ENCODE results near the gene DPP6. TPM values are rescaled to one million over a fixed set of nuclear protein-coding genes. Genes with fewer than 3 reads are reported as not detected.
"Not testable (repeated sequence)": the region's sequence is repeated elsewhere in the genome, so short reads cannot be mapped to it uniquely, and the experiment has no call there.

Gene DPP6
- total RNA-seq (ENCODE audit: low replicate concordance), result 0.39 and 0.90 TPM in 2 replicates

DNA sequence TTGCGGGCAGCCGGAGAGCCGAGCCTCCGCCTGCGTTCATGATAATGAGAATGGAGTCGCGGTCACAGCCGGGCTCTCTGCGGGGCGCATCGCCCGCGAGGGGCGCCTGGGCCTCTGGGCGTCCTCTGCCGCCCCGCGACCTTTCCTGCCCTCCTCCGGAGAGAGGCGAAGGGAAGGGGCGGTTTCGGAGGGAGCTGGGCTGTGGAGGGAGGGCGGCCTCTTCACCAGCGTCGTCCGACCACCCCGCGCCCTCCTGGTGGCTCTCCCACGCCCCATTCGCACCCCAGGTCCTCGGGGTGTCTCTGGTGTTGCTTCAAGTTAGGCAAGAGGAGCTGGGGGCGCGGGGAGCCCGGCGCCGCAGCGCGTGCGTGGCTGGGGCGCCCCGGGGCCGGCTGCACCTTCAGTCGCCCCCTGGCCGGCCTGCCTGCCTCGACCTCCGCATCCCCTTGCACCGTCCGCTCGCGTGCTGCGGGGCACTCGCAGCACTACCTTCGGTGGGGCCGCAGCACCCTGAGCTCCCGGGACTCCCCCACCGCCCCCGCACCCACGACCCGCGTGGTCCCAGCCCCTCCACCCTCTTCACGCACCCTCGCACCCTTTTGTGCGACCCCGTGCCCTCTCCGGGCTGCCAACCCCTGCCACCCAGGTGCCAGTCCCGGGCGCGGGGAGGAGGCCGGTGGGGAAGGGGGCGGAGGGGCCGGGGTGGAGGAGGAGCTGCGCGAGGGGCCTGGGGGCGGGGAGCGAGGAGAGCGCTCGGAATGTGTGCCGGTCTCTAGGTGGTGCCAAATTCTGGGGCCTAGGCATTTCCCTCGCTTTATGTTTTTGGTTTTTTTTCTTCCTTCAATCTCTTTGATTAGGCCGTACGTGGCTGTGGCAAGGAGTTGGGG is at the start of gene DPP6:
Gene DPP6 (plus strand): TSS at position 756 of the 887 bp plus-strand sequence.
- H3K4me2 ChIP-seq, result peak within 1 kb of the TSS; percentile 87
- peak within 1 kb of the TSS; percentile 42 for H2AFZ ChIP-seq (replicated peaks)
- TF ChIP-seq EZH2phosphoT487 (IDR thresholded peaks at IDR 0.05), result peak; percentile 0

DNA sequence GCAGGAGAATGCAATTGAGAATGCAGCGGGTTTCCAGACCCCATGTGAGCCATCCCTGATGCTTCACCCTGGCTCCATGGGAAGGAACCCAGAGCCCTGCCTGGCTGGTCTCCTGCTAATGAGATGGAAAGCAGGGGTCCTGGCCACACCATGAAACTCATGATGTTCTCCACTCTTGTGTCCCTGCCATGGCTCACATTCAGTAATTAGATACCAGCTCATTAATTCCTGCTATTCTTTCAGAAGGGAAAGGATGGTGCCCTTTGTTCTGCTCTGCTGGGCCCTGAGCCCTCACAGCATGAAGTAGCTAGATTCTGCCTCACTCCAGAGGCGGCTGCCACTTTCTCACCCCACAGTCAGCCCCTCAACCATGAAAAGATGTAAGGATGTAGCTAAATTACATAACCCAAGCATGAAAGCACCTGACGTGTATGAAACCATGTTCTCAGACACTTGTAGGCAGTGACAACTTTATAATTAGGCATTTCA is 42.7 kb upstream of the DPP6 start:
- H3K4me3 ChIP-seq; H3K27ac Mint-ChIP-seq; H3K27me3 ChIP-seq; H3K4me2 ChIP-seq; H3K27ac ChIP-seq; H2AFZ ChIP-seq (replicated peaks); H3K4me1 Mint-ChIP-seq; H3K4me3 Mint-ChIP-seq; H3K36me3 ChIP-seq; H3F3A ChIP-seq (ENCODE audit: low read depth); H4K20me1 ChIP-seq (ENCODE audit: low read depth); H3K9me3 ChIP-seq (ENCODE audit: low read depth); H3K79me2 ChIP-seq (ENCODE audit: low read depth); H3K36me3 Mint-ChIP-seq; H3K9ac ChIP-seq; H3K27me3 Mint-ChIP-seq (ENCODE audit: insufficient read depth, low read depth); H3K4me1 ChIP-seq; H3K9me3 Mint-ChIP-seq: not testable (repeated sequence)
- DNase-seq (ENCODE audit: low spot score), result peak; percentile 2

More for the DNA sequence above, at the start of gene DPP6:
- not testable (repeated sequence) for H3K27ac ChIP-seq; H3K79me2 ChIP-seq (ENCODE audit: low read depth); H4K20me1 ChIP-seq (ENCODE audit: low read depth); H3K9me3 ChIP-seq (ENCODE audit: low read depth); H3K36me3 Mint-ChIP-seq; H3K9me3 Mint-ChIP-seq; H3K36me3 ChIP-seq; H3K27ac Mint-ChIP-seq; H3K27me3 Mint-ChIP-seq (ENCODE audit: insufficient read depth, low read depth); H3K4me1 ChIP-seq; H3F3A ChIP-seq (ENCODE audit: low read depth); H3K9ac ChIP-seq; H3K4me1 Mint-ChIP-seq
- DNase-seq (ENCODE audit: low spot score), result peak; percentile 33
- Histone ChIP-seq H3K4me3 (peak within 1 kb of the TSS; percentile 55), H3K27me3 (peaks cover 37% of the 10 kb centered on the region)
- peak within 1 kb of the TSS; percentile 83 for H3K4me3 Mint-ChIP-seq

DNA sequence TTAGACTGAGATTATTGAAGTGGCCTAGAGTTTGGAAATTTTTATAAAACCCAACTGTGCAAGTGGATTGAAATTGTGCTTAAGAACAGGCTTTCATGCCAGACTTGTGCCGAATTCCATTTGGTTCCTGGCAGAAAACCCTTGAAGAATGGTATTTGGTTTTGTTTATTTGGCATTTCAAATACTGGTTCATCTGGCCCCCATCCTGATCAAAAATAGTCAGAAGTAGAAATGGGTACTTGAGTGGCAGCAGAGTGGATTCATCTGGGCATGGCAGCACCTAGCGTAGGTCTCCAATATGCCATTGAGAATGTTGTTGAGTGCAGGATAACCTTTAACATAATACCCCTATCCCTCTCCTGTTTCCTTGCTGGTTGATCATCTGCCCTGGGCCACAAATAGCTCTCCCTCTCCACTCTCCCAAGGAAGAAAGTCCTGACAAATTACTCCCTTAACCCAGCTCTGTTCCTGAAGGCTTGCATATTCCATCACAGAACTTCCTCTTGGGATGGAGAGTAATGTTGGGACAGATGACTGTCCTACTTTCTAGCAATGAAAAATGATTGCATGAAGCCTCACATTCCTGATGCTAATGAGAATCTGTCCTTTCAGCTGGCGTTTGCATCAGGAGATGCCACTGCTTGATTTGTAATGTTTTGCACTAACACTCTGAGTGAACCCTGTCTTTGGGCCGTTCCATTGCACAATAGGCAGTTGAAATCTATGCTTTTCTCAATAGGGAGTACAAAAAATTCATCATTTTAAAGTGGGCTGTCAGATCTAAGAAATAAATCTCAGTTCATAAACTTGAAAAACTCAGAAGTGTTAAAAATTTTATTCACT is 41.3 kb upstream of the DPP6 start:
- not testable (repeated sequence) for H4K20me1 ChIP-seq (ENCODE audit: low read depth); H3K27me3 ChIP-seq; H3K4me1 ChIP-seq; H3K27ac ChIP-seq; H3K4me3 Mint-ChIP-seq; DNase-seq (ENCODE audit: low spot score); H3K36me3 Mint-ChIP-seq; H3K27ac Mint-ChIP-seq; H3K4me1 Mint-ChIP-seq; H3K9ac ChIP-seq; H3K9me3 Mint-ChIP-seq; H3K36me3 ChIP-seq; H3K9me3 ChIP-seq (ENCODE audit: low read depth); H2AFZ ChIP-seq (replicated peaks); H3K79me2 ChIP-seq (ENCODE audit: low read depth); H3K4me2 ChIP-seq; H3K27me3 Mint-ChIP-seq (ENCODE audit: insufficient read depth, low read depth); H3F3A ChIP-seq (ENCODE audit: low read depth); H3K4me3 ChIP-seq

DNA sequence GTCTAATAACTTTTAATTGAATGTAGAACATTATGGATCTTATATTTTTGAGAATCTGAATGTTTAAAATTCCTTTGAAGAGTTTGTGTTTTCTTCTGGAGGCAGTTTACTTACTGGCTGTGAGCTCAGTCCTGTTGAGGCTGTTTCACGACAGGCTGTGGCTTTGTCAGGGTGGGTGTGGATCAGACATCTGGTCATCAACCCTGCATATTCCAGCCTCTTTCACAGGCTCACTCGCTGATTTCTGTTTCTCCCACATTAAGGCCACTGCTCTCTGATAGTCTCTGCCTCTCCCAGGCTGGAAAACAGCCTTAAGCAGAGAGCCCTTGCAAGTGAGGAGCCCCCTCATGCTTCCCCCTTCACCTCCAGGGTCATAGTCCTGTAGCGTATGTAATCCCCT is 39.4 kb upstream of the DPP6 start:
- not testable (repeated sequence) for H4K20me1 ChIP-seq (ENCODE audit: low read depth); H3K79me2 ChIP-seq (ENCODE audit: low read depth); H3K4me3 ChIP-seq; H3K4me2 ChIP-seq; H3K4me1 ChIP-seq; H3F3A ChIP-seq (ENCODE audit: low read depth); H3K27me3 ChIP-seq; H3K9me3 ChIP-seq (ENCODE audit: low read depth); H3K4me3 Mint-ChIP-seq; H3K9me3 Mint-ChIP-seq; H3K9ac ChIP-seq; H3K36me3 ChIP-seq; H3K4me1 Mint-ChIP-seq; H3K27ac Mint-ChIP-seq; H3K36me3 Mint-ChIP-seq; H3K27ac ChIP-seq; H3K27me3 Mint-ChIP-seq (ENCODE audit: insufficient read depth, low read depth); DNase-seq (ENCODE audit: low spot score); H2AFZ ChIP-seq (replicated peaks)

DNA sequence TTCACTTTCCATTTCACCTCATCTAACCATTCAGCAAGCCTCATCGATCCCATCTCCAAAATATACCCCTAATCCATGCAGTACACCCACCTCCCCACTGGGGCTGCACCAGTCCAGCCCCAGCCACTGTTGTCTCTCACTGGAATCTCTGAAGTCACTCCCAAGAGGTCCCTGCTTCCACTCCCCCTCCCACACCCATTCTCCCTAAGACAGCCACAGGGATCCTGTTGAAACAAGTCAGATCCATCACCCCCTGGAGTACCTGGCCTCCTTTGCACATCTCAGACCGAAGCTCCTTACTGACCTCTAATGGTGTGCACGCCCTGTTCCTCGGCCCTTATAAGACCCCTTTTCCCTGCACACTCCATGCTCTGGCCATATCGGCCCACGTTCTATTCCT is 36.6 kb upstream of the DPP6 start:
- H3K4me3 Mint-ChIP-seq; H3K9ac ChIP-seq; H3K27ac Mint-ChIP-seq; H3K9me3 ChIP-seq (ENCODE audit: low read depth); H3K27me3 Mint-ChIP-seq (ENCODE audit: insufficient read depth, low read depth); H3K4me3 ChIP-seq; H3F3A ChIP-seq (ENCODE audit: low read depth); DNase-seq (ENCODE audit: low spot score); H3K4me2 ChIP-seq; H3K4me1 Mint-ChIP-seq; H3K27me3 ChIP-seq; H2AFZ ChIP-seq (replicated peaks); H3K36me3 Mint-ChIP-seq; H3K4me1 ChIP-seq; H3K79me2 ChIP-seq (ENCODE audit: low read depth); H3K9me3 Mint-ChIP-seq; H3K27ac ChIP-seq; H3K36me3 ChIP-seq; H4K20me1 ChIP-seq (ENCODE audit: low read depth): not testable (repeated sequence)
- TF ChIP-seq, protein P1, sequence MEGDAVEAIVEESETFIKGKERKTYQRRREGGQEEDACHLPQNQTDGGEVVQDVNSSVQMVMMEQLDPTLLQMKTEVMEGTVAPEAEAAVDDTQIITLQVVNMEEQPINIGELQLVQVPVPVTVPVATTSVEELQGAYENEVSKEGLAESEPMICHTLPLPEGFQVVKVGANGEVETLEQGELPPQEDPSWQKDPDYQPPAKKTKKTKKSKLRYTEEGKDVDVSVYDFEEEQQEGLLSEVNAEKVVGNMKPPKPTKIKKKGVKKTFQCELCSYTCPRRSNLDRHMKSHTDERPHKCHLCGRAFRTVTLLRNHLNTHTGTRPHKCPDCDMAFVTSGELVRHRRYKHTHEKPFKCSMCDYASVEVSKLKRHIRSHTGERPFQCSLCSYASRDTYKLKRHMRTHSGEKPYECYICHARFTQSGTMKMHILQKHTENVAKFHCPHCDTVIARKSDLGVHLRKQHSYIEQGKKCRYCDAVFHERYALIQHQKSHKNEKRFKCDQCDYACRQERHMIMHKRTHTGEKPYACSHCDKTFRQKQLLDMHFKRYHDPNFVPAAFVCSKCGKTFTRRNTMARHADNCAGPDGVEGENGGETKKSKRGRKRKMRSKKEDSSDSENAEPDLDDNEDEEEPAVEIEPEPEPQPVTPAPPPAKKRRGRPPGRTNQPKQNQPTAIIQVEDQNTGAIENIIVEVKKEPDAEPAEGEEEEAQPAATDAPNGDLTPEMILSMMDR (IDR thresholded peaks at IDR 0.05), result peak; percentile 17

DNA sequence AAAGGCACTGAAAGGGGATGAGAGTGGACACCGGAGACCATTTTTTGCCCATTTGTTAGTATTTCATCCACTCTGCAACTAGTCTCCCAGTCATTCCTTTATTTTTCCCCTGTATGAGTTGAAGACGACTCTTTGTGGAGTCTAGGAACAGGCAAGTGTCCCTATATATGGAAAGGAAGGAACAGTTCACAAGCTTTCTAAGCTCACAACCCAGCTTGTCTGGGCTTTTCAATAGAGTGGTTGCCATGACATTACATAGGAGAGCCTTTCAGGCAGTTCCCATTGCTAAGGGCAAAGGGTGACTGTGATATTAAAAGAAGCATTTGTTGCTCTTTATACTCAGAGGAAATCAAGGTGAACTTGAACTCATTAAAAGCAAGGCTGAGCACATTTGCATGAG is 33.8 kb upstream of the DPP6 start:
- not testable (repeated sequence) for H4K20me1 ChIP-seq (ENCODE audit: low read depth); H3K4me2 ChIP-seq; H3K79me2 ChIP-seq (ENCODE audit: low read depth); H3K36me3 ChIP-seq; H3K4me3 ChIP-seq; H3K9me3 Mint-ChIP-seq; H3K4me1 Mint-ChIP-seq; H3K4me1 ChIP-seq; H3K9me3 ChIP-seq (ENCODE audit: low read depth); H3K27ac ChIP-seq; H3F3A ChIP-seq (ENCODE audit: low read depth); H3K36me3 Mint-ChIP-seq; H3K27ac Mint-ChIP-seq; H3K9ac ChIP-seq; DNase-seq (ENCODE audit: low spot score); H3K27me3 Mint-ChIP-seq (ENCODE audit: insufficient read depth, low read depth); H2AFZ ChIP-seq (replicated peaks); H3K4me3 Mint-ChIP-seq; H3K27me3 ChIP-seq

DNA sequence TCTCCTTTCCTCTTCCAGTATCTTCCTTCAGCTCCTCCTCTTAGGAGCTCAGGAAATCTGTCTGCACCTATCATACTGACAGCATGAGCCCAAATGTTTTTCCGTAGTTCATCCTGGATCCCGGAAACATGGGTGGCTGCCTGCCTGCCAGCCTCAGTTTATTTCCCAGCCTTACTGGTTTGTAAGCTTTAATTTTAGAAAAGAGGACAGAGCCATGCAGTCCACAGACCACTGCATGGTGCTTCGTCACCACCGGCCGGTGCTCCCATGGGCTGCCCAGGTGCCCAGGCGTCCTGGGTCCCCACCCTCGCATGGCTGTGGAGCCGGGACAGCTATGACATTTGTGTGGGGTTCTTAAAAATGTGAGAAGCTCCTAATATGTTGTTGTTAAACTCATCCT is 24.4 kb upstream of the DPP6 start:
- H3K27me3 ChIP-seq; H3K4me1 Mint-ChIP-seq; H3K9me3 ChIP-seq (ENCODE audit: low read depth); H4K20me1 ChIP-seq (ENCODE audit: low read depth); H3F3A ChIP-seq (ENCODE audit: low read depth); H3K4me3 Mint-ChIP-seq; H3K27ac ChIP-seq; H3K9ac ChIP-seq; H3K4me1 ChIP-seq; H3K9me3 Mint-ChIP-seq; H3K27me3 Mint-ChIP-seq (ENCODE audit: insufficient read depth, low read depth); H3K27ac Mint-ChIP-seq; H2AFZ ChIP-seq (replicated peaks); DNase-seq (ENCODE audit: low spot score); H3K4me2 ChIP-seq; H3K36me3 Mint-ChIP-seq; H3K36me3 ChIP-seq; H3K79me2 ChIP-seq (ENCODE audit: low read depth); H3K4me3 ChIP-seq: not testable (repeated sequence)

Measured in neural progenitor cell (in vitro differentiated cells).